NK-92 treated with Interleukin-12 subunit alpha and Interleukin-12 subunit beta, amount 100 ng/mL, for 24 hours (cell line): Measurements from ENCODE around the gene DNAJC6.

Experiments used
- DNase-seq: peaks from one replicate; lab custom pipeline; 2025; lab: John Stamatoyannopoulos, UW

DNAJC6 gene

GRCh38 chr1:65292861-65293593 is 16.3 kb upstream of the DNAJC6 start:
- no peak for DNase-seq

DNA sequence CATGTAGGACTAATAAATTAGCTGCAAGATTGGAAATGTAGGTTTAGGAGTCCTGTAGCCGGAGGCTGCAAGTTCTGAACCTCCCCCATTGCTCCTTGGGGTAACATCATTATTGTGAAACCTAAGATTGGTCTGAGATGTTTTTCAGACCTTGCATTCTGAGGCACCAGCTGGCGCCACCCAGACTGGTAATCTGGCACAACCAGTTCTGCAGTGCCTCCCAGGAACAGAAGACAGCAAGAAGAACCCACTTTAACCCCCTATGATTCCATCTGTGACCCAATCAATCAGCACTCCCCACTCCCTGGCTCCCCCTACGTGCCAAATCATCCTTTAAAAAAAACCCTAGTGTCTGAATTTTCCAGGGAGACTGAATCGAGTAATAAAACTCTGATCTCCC is 11.6 kb upstream of the DNAJC6 start:
- no peak for DNase-seq

DNA sequence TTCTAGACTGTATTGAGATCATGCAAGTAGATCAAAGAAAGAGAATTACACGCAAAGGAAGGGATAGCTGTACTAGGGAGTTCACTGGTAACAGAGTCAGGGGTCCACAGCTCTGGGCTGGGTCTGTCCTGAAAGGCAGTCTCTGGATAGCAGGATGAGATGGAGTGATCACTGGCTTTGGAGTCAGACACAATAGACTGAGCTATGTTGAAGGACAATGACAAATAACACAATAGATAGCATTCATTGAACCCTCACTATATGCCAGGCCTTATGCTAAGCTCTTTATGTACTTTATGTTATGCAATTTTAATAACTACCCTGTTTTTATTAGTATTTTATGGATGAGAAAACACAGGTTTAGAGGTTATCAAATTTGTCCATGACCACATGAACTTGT is 10.0 kb upstream of the DNAJC6 start:
- no peak for DNase-seq

- no peak for DNase-seq
These were observed 501 bp upstream of the DNAJC6 start for GRCh38 chr1:65308781-65309303.

GRCh38 chr1:65310078-65310587 is 790 bp downstream of the DNAJC6 start:
- DNase-seq, result no peak

DNA sequence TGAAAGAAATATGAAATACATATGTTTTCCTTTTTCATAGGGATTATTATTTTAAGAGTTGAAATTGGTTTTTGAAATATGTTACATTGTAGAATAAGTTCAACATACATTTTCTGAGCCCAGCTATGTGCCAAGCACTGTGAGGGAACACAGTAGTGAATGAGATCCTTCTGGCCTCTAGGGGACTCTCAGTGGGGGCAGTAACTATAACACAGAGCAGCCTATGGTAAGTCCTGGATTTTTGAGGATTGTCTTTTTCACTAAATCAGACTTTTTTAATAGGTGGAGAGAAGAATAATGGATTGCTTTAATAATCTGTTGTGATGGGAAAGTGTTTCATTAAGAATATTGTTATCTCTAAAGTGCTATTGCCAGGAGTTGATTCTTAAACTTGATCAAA is 2.4 kb downstream of the DNAJC6 start:
- DNase-seq, result no peak

GRCh38 chr1:65316233-65316632 is 6.9 kb downstream of the DNAJC6 start:
- DNase-seq, result no peak

GRCh38 chr1:65317866-65318653 is 8.7 kb downstream of the DNAJC6 start:
- DNase-seq, result no peak

GRCh38 chr1:65319141-65319540 is 9.8 kb downstream of the DNAJC6 start:
- no peak for DNase-seq

GRCh38 chr1:65319754-65320153 is 10.4 kb downstream of the DNAJC6 start:
- DNase-seq, result no peak

DNA sequence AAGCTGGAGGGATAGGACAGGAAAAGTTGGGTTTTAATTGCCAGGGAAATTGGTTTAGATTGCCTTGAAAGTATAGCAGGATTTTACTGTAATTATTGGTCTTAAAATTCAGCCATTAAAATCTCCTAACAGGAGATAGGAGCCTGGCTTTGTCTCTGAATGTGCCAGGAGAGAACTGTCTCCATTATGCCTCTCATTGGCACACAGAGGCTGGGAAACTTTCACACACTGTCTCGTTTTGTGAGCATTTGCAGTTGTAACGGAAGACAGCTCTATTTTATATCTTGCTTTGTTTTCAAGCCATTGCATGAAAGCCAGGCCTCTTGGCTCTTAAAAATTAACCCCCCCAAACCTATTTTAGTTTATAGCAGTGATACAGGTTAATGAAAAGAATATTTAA is 12.5 kb downstream of the DNAJC6 start:
- DNase-seq, result no peak

DNA sequence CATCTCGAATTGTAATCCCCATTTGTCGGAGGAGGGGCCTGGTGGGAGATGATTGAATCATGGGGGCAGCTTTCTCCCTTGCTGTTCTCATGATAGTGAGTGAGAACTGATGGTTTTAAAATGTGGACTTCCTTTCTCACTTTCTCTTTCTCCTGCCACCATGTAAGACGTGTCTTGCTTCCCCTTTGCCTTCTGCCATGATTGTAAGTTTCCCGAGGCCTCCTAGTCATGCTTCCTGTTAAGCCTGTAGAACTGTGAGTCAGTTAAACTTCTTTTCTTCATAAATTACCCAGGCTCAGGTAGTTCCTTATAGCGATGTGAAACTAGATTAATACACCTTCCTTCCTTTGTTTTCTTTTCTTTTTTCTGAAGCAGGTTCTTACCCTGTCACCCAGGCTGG is 13.9 kb downstream of the DNAJC6 start:
- no peak for DNase-seq

GRCh38 chr1:65330021-65330420 is 20.7 kb downstream of the DNAJC6 start:
- DNase-seq, result no peak

DNA sequence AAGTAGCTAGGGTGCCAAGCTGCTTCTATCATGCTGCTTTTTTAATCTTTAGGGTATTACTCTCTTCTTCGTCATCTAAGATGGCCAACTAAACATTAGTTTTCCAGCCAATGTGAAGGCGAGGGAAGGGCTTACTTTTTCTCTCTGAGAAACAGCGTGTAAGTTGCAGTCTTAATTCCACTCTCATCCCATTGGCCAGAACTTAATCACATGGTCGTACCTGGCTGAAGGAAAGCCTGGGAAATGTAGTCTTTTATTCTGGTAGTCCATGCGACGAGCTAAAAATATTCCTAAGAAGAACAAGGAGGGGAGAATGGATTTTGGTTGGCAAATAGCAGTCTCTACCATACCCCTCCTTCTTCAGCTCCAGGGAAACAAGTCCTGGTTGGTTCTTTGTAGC is 21.5 kb downstream of the DNAJC6 start:
- no peak for DNase-seq

DNA sequence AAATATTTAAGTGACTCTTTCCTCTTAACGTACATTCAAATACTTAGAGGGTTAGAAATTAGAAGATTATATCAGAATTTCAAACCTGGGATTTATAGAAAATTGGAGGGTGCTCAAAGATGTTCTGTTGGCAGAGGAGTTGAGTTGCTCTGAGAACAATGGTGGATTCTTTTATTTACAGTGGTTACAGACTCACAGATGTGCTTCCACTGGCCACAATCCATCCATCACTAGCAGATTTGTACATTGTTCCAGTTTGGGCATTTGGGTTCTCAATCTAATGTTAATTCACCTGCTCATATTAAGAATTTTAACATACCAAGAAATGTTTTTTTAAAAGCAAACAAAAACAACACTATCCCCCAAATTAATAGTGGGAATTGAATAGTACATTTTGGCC is 23.5 kb downstream of the DNAJC6 start:
- no peak for DNase-seq

DNA sequence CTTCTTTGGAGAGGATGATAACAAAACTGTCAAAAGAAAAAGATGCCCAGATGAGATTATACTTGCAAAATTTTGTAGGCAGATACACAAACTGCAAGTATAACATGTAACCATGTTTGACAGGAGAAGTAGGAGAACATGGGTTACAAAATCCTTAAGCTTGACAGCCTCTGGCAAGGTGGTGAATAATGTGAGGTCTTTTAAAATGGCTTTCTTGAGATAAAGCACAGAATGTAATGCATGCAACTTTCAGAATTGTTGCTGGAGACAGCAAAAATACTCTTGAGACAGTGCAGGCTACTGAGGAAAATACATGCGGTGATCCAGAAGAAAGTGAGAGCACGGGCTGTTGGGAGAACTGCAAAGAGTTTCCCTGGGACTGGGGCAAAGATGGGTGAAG is 24.7 kb downstream of the DNAJC6 start:
- DNase-seq, result no peak

- DNase-seq, result no peak
These were observed 30.6 kb downstream of the DNAJC6 start for GRCh38 chr1:65339866-65340468.

GRCh38 chr1:65341381-65341780 is 32.0 kb downstream of the DNAJC6 start:
- DNase-seq, result no peak

DNA sequence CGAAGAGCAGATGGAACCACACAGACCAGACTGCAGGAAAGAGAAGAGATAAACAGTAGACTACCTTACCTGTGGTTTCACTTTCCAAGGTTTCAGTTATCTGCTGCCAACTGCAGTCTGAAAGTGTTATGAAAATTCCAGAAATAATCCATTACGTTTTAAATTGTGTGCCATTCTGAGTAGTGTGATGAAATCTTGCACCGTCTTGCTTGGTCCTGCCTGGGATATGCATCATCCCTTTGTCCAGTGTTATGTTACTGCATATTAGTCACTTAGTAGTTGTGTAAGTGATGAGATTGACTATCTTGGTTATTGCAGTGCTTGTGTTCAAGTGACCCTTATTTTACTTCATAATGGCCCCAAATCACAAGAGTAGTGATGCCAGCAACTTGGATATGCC is 33.9 kb downstream of the DNAJC6 start:
- no peak for DNase-seq

GRCh38 chr1:65344171-65344814 is 35.0 kb downstream of the DNAJC6 start:
- DNase-seq, result no peak

GRCh38 chr1:65346190-65346589 is 36.8 kb downstream of the DNAJC6 start:
- no peak for DNase-seq

- DNase-seq, result no peak
These were observed 45.8 kb downstream of the DNAJC6 start for GRCh38 chr1:65355031-65355712.
